ENCODE measurements around the gene BMAL1.

- TF ChIP-seq CTCF (IDR thresholded peaks at IDR 0.05) (no peak), POLR2A (IDR thresholded peaks at IDR 0.05) (no peak)
Observed at GRCh38 chr11:13355191-13355590, 77.6 kb downstream of the BMAL1 start.

Data from Peyer's patch (tissue), 4 donors.